ENCODE data around the gene DNAAF8.

DNA sequence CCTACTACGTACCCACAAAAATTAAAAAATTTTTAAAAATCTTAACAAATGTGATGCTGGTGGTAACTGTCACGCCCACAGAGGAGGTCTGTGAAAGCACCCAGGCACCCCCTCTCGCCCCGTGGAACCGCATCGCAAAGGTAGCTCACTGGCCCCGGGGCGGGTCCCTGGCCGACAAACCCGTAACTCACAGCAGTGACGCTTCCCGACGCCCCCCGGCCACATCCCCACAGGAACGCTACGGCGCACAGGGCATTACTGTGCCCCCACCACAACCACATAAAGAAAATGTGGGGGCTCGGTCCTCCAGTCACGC, 632 bp upstream of the DNAAF8 start:
- TF ChIP-seq POLR2A (IDR thresholded peaks at IDR 0.05), result no peak
- TF ChIP-seq, protein P1, sequence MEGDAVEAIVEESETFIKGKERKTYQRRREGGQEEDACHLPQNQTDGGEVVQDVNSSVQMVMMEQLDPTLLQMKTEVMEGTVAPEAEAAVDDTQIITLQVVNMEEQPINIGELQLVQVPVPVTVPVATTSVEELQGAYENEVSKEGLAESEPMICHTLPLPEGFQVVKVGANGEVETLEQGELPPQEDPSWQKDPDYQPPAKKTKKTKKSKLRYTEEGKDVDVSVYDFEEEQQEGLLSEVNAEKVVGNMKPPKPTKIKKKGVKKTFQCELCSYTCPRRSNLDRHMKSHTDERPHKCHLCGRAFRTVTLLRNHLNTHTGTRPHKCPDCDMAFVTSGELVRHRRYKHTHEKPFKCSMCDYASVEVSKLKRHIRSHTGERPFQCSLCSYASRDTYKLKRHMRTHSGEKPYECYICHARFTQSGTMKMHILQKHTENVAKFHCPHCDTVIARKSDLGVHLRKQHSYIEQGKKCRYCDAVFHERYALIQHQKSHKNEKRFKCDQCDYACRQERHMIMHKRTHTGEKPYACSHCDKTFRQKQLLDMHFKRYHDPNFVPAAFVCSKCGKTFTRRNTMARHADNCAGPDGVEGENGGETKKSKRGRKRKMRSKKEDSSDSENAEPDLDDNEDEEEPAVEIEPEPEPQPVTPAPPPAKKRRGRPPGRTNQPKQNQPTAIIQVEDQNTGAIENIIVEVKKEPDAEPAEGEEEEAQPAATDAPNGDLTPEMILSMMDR (IDR thresholded peaks at IDR 0.05), result no peak
